Neural progenitor cell (in vitro differentiated cells): ENCODE data around the gene SPSB1.

Experiments used
- CTCF ChIP-seq: fragments of 200-600 bp; sonication (generic); IDR thresholded peaks from 2 replicates; pipeline ENCODE4 v1.5.1; 2017; ENCODE audit warnings: antibody characterized with exemption, mild to moderate bottlenecking
- EZH2 ChIP-seq: fragments of 200-600 bp; sonication (generic); IDR thresholded peaks from 2 replicates; pipeline ENCODE4 v1.6.1; 2017; ENCODE audit warnings: antibody characterized with exemption, mild to moderate bottlenecking, moderate library complexity
- EZH2phosphoT487 ChIP-seq: fragments of 200-600 bp; sonication (generic); IDR thresholded peaks from 2 replicates; pipeline ENCODE4 v1.6.1; 2017; ENCODE audit warnings: antibody characterized with exemption

GRCh38 chr1:9368356-9368755 lies 75.7 kb downstream of the SPSB1 start:
- TF ChIP-seq CTCF (no peak), EZH2 (no peak), EZH2phosphoT487 (no peak)
